ENCODE measurements around the gene RBMS2.

DNA sequence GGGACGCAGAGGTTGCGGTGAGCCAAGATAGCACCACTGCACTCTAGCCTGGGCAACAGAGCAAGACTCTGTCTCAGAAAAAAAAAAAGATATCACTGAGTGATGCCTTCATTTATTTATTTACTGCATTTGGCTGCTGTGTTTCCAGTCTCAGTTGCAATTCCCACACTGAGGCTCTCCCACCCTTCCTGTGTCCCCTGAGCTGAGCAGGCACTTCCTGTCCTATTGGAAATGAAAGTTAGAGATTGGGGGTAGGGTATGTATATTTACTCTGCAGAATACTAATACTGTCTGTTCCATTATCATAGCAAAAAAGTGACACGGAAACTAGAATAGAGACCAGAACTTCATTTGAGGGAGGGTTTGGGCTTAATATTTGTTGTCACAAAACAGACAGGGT lies 1.6 kb upstream of the RBMS2 start:
- TF ChIP-seq REST (IDR thresholded peaks at IDR 0.05; ENCODE audit: insufficient read depth in 1 of 2, low read depth in 2 of 2, low read length in 2 of 2) (no peak), POLR2AphosphoS5 (IDR thresholded peaks at IDR 0.05; ENCODE audit: low read depth, low read length) (no peak)
